ENCODE data around the gene GGTLC2.
"Not testable (repeated sequence)": the region's sequence is repeated elsewhere in the genome, so short reads cannot be mapped to it uniquely, and the experiment has no call there.

GGTLC2 gene

DNA sequence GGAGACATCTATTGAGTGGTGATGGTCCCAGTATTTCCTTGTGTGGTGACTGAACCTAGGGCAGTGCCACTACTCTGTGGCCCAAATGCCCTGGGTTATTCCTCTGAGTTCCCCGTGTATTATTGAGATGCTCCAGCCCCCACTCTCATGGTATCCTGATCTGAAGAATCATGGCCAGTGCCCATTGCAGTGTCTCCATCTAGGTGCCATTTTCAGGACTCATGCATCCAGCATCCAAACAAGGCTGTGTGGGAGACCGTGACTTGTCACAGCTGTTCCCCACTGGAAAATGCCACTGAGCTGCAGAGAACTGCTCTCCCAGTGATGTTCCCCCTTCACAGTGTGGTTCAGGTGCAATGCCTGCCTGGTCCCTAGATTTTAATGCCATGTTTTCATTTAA, 24.7 kb downstream of the GGTLC2 start:
- no peak for DNase-seq (ENCODE audit: low read depth)

GRCh38 chr22:22670076-22670795, 25.8 kb downstream of the GGTLC2 start:
- no peak for DNase-seq (ENCODE audit: low read depth)

DNA sequence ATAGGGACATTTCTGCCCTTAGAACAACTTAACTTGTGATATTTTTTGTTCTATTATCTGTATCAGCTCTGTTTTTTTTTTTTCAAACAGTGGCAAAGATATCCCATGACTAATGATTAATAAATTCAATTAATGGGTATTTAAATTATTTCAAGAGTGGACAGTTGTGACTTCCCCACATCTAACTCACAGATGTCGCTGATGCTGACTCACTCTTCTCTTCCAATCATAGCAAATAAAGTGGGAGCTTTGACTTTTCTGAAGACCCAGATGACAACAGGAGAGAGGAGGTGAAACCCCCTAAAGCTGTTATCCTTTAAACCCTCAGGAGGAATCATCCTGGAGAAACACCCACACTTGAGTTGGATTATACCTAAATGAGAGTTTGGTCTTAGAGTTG, 27.1 kb downstream of the GGTLC2 start:
- no peak for DNase-seq (ENCODE audit: low read depth)

DNA sequence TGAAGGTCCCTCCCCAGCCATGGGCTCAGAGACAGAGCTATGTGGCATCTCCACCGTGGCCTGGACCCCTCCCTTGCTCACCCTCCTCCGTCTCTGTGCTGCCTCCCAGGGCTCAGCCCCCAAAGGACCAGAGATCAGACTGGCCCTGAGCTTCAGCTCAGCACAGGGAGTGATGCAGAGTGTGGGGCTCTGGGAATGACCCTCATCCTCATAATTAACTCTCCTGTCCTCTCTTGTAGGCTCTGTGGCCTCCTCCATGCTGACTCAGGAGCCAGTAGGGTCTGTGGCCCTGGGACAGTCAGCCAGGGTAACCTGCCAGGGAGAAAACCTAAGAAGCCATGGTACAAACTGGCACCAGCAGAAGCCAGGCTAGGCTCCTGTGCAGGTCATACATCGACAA, 28.7 kb downstream of the GGTLC2 start:
- DNase-seq (ENCODE audit: low read depth) = no peak

DNA sequence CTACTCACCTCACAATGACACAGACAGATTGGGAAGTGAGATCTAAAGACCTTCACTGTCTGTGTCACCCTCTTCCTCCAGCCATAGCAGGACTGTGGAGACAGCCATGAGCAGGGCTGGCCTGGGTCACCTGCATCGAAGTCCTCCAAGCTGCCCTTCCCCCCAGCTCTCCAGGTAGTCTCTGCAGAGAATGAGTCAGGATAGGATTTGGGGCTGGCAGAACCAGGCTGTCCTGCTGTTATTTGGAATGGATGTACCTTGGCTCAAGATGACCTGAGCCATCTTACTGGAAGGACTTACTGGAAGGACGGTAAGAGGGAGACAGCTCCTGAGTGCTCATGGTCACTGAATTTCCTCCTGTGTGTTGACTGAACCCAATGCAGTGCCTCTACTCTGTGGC, 29.2 kb downstream of the GGTLC2 start:
- no peak for DNase-seq (ENCODE audit: low read depth)

- DNase-seq (ENCODE audit: low read depth) = no peak
Measured at GRCh38 chr22:22674467-22674866, 30.1 kb downstream of the GGTLC2 start.

DNA sequence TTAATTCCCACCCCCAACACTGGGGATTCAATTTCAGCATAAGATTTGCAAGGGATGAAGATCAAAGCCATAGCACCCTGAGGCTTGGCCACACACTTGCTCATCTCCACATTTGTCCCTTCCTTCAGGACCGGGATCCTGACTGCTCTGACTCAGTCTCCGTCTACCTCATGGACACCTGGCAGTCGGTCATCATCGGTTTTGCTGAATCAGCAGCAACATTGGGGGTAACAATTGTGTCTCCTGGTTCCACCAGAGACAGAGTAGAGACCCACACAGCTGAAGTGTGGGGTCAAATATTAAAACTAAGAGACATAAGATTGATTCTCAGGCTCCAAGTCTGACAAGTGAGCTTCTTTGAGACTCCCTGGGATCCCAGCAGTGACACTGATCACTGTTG, 34.6 kb downstream of the GGTLC2 start:
- DNase-seq (ENCODE audit: low read depth) = no peak

GRCh38 chr22:22680396-22680795, 36.0 kb downstream of the GGTLC2 start:
- DNase-seq (ENCODE audit: low read depth) = no peak

DNA sequence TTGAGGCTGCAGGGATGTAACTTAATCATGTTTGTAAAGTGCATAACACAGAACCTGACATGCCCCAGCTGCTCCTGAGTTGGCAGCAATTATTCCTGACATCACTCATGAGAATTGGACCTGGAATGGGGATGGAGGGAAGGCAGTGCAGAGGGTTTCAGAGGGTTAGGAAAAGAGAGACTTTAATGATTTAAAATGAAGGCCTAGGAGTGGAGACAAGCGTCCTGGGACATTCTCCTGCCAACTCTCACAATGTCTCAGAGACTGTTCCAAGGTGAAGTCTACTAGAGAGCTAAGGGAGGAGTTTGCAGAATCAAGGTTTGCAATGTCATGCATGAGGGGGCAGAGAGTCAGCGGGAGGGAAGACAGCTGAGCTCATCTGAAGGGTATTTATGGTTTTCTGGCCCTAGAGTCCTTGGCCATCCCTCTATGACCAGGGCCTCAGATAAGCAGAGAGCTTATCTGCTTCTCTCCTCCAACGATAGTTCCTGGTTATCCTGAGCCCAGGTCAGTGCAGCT, 36.9 kb downstream of the GGTLC2 start:
- no peak for DNase-seq (ENCODE audit: low read depth)

DNA sequence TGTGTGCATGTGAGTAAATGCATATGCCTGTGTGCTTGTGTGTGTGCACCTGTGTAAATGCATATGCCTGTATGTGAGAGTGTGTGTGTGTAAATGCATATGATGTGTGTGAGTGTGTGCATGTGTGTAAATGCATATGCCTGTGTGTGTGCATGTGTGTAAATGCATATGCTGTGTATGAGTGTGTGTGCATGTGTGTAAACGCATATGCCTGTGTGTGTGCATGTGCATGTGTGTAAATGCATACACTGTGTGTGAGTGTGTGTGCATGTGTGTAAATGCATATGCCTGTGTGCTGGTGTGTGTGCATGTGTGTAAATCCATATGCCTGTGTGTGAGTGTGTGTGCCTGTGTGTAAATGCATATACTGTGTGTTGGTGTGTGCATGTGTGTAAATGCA, 37.8 kb downstream of the GGTLC2 start:
- no peak for DNase-seq (ENCODE audit: low read depth)

DNA sequence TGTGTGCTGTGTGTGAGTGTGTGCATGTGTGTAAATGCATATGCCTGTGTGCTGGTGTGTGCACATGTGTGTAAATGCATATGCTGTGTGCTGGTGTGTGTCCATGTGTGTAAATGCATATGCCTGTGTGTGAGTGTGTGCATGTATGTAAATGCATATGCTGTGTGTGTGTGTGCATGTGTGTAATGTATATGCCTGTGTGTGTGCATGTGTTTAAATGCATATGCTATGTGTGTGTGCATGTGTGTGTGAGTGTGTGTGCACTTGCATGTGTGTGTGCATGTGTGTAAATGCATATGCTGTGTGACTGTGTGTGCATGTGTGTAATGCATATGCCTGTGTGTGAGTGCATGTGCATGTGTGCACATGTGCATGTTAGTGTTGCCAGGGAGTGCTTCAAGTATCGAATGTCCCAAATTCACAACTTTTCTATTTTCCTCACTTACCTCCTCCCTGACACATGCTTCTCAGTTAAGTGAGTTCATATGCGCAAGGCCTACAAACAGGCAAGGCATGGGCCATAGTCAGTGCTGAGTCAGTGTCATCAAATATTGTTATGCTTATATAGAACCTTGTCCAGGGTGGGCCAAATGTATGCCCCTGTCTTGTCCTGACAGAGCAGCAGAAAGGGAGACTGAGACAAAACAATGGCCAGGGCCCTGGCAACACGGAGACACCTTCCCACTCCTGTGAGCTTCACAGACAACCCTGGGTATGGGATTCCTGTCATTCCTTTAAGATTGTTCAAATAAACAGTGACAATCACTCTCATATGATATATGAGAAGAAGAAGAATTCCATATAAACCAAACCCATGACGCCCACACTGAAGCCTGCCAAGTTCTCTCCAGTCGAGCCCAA, 38.6 kb downstream of the GGTLC2 start:
- DNase-seq (ENCODE audit: low read depth) = no peak

- no peak for DNase-seq (ENCODE audit: low read depth)
Measured at GRCh38 chr22:22683668-22684361, 39.4 kb downstream of the GGTLC2 start.

DNA sequence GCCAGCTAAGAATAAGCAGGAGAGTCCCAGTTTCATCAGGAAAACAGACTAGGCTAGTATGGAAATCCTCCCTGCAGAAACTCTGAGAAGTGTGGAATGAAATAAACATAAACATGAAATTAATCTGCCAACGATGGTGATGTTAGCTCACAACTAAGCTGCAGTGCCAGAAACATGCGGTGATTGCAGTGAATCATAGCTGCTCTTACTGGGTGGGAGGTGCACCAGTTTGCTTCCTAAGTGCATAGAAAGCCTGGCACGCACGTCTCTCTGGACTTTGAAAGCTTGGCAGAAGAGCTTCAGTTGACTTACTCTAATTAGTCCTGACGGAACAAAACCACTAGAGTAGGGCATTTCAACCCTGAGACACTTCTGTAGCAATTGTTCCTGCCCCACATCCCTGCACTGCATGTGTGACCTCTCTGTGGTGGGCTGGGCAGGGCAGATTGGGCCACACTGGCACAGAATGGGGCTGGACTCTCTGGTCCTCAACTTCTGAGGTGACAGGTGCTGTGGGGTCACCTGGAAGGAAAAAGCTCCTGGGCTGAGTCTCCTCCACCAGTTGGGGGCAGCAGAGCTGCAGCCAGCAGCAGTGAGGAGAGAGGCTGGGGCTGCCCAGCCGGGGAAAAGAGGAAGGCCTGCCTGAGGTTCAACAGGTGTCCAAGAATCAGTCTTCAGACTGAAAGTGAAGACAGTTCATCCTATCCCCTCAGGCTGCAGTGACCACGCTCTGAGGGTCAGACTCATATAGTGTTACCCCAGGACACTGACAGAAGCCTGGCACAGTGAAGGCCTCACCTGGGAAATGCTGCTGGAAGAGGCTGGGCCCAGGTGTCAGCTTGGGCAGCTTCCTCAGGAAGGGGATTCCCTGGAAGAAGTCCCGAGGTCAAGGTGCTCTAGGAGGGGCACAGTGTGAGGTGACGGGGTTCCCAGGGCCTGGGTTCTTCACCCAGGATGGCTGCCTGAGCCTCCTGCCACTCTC, 40.5 kb downstream of the GGTLC2 start:
- DNase-seq (ENCODE audit: low read depth) = no peak

GRCh38 chr22:22685586-22685985, 41.2 kb downstream of the GGTLC2 start:
- DNase-seq (ENCODE audit: low read depth) = no peak

- not testable (repeated sequence) for DNase-seq (ENCODE audit: low read depth)
Measured at GRCh38 chr22:22686202-22687115, 42.0 kb downstream of the GGTLC2 start.

GRCh38 chr22:22687638-22688500, 43.5 kb downstream of the GGTLC2 start:
- no peak for DNase-seq (ENCODE audit: low read depth)

DNA sequence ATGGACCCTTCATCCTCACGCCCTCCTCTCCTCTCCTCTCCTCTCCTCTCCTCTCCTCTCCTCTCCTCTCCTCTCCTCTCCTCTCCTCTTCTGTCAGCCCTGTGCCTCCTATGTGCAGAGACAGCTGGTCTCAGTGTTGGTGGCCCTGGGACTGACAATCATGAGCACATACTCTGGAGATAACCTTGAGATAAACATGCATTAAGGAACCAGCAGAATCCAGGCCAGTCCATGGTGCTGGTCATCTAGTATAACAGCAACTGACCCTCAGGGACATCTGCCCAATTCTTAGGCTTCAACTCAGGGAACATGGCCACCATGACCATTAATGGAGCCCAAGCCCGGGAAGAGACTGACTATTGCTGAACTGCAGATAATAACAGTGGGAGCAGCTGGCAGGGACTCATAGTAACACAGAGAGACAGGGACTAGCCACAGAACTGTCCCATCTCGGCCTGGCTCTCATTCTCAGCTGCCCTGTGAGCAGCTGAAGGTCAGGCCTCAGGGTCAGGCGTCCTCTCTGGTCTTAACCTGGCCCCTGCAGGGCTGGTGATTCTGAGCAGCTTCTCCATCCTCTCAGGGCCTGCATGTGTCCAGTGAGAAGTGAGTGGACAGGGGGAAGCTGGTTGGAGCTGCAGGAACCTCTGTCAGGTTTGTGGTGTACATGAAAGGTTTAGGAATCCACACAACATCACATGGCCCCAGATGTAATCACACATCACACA, 45.4 kb downstream of the GGTLC2 start:
- DNase-seq (ENCODE audit: low read depth) = no peak

- no peak for DNase-seq (ENCODE audit: low read depth)
Measured at GRCh38 chr22:22691055-22691454, 46.6 kb downstream of the GGTLC2 start.

Data from activated gamma-delta T cell treated with anti-CD3 and anti-CD28 coated beads, Interleukin-2, amount 50 U/mL, for 16 hours (primary cell).